ENCODE results near the gene CDK5R2. TPM values are rescaled to one million over a fixed set of nuclear protein-coding genes. Genes with fewer than 3 reads are reported as not detected.
"Not testable (repeated sequence)": the region's sequence is repeated elsewhere in the genome, so short reads cannot be mapped to it uniquely, and the experiment has no call there.

CDK5R2 gene
- 0.03 and 0.57 TPM in 2 replicates for total RNA-seq (2014; rRNA removed; shearing (Covaris generic))

GRCh38 chr2:218959141-218959731 lies at the start of gene CDK5R2:
Gene CDK5R2 (plus strand): TSS chr2:218959666. CDS start chr2:218959821, 155 bp downstream.
- peak; percentile 81 for DNase-seq (ENCODE audit: low spot score)

- no peak for DNase-seq (ENCODE audit: low spot score)
Observed at GRCh38 chr2:218910741-218911140, 48.7 kb upstream of the CDK5R2 start.

GRCh38 chr2:218920504-218920903 lies 39.0 kb upstream of the CDK5R2 start:
- DNase-seq (ENCODE audit: low spot score): no peak

GRCh38 chr2:218924757-218925156 lies 34.7 kb upstream of the CDK5R2 start:
- no peak for DNase-seq (ENCODE audit: low spot score)

- DNase-seq (ENCODE audit: low spot score): no peak
Observed at GRCh38 chr2:218925434-218925833, 34.0 kb upstream of the CDK5R2 start.

GRCh38 chr2:218927422-218927821 lies 32.0 kb upstream of the CDK5R2 start:
- no peak for DNase-seq (ENCODE audit: low spot score)

- DNase-seq (ENCODE audit: low spot score): no peak
Observed at GRCh38 chr2:218927876-218928275, 31.6 kb upstream of the CDK5R2 start.

GRCh38 chr2:218930488-218930887 lies 29.0 kb upstream of the CDK5R2 start:
- DNase-seq (ENCODE audit: low spot score): not testable (repeated sequence)

GRCh38 chr2:218931751-218932150 lies 27.7 kb upstream of the CDK5R2 start:
- DNase-seq (ENCODE audit: low spot score): not testable (repeated sequence)

GRCh38 chr2:218944759-218945404 lies 14.6 kb upstream of the CDK5R2 start:
- no peak for DNase-seq (ENCODE audit: low spot score)

- DNase-seq (ENCODE audit: low spot score): no peak
Observed at GRCh38 chr2:218946621-218947020, 12.8 kb upstream of the CDK5R2 start.

- DNase-seq (ENCODE audit: low spot score): no peak
Observed at GRCh38 chr2:218952160-218952559, 7.3 kb upstream of the CDK5R2 start.

GRCh38 chr2:218953366-218953954 lies 6.0 kb upstream of the CDK5R2 start:
- DNase-seq (ENCODE audit: low spot score): no peak

GRCh38 chr2:218954541-218955300 lies 4.7 kb upstream of the CDK5R2 start:
- DNase-seq (ENCODE audit: low spot score): no peak

GRCh38 chr2:218956039-218956438 lies 3.4 kb upstream of the CDK5R2 start:
- DNase-seq (ENCODE audit: low spot score): no peak

- no peak for DNase-seq (ENCODE audit: low spot score)
Observed at GRCh38 chr2:218957671-218958070, 1.8 kb upstream of the CDK5R2 start.

- DNase-seq (ENCODE audit: low spot score): no peak
Observed at GRCh38 chr2:218958276-218958675, 1.2 kb upstream of the CDK5R2 start.

- DNase-seq (ENCODE audit: low spot score): no peak
Observed at GRCh38 chr2:218959761-218960308, 369 bp downstream of the CDK5R2 start.

GRCh38 chr2:218960309-218961165 lies 1.1 kb downstream of the CDK5R2 start:
- DNase-seq (ENCODE audit: low spot score): no peak

GRCh38 chr2:218961229-218961628 lies 1.8 kb downstream of the CDK5R2 start:
- DNase-seq (ENCODE audit: low spot score): no peak
